ENCODE results near the gene ZDHHC13.

The ZDHHC13 gene

GRCh38 chr11:19204836-19205235 is 87.9 kb downstream of the ZDHHC13 start:
- no peak for DNase-seq (ENCODE audit: low read depth, low spot score)

GRCh38 chr11:19208181-19208580 is 91.2 kb downstream of the ZDHHC13 start:
- DNase-seq (ENCODE audit: low read depth, low spot score) = no peak

GRCh38 chr11:19208959-19209546 is 92.1 kb downstream of the ZDHHC13 start:
- DNase-seq (ENCODE audit: low read depth, low spot score) = no peak

- DNase-seq (ENCODE audit: low read depth, low spot score) = no peak
Measured at GRCh38 chr11:19209617-19210370, 92.8 kb downstream of the ZDHHC13 start.

- DNase-seq (ENCODE audit: low read depth, low spot score) = no peak
Measured at GRCh38 chr11:19216021-19216420, 99.1 kb downstream of the ZDHHC13 start.

- DNase-seq (ENCODE audit: low read depth, low spot score) = no peak
Measured at GRCh38 chr11:19216709-19217374, 99.9 kb downstream of the ZDHHC13 start.

GRCh38 chr11:19218216-19218615 is 101.2 kb downstream of the ZDHHC13 start:
- DNase-seq (ENCODE audit: low read depth, low spot score) = no peak

GRCh38 chr11:19218786-19219460 is 102.0 kb downstream of the ZDHHC13 start:
- no peak for DNase-seq (ENCODE audit: low read depth, low spot score)

- DNase-seq (ENCODE audit: low read depth, low spot score) = no peak
Measured at GRCh38 chr11:19220903-19221724, 104.1 kb downstream of the ZDHHC13 start.

- DNase-seq (ENCODE audit: low read depth, low spot score) = no peak
Measured at GRCh38 chr11:19225123-19225522, 108.2 kb downstream of the ZDHHC13 start.

- no peak for DNase-seq (ENCODE audit: low read depth, low spot score)
Measured at GRCh38 chr11:19225581-19225980, 108.6 kb downstream of the ZDHHC13 start.

Data from ELF-1 (cell line).